Measurements from ENCODE around the gene FGFR3.
A peak's percentile ranks its signal among the peaks of the same experiment; 100 is the strongest.

FGFR3 gene

GRCh38 chr4:1803523-1804423 lies 10.7 kb downstream of the FGFR3 start:
- DNase-seq = no peak

DNA sequence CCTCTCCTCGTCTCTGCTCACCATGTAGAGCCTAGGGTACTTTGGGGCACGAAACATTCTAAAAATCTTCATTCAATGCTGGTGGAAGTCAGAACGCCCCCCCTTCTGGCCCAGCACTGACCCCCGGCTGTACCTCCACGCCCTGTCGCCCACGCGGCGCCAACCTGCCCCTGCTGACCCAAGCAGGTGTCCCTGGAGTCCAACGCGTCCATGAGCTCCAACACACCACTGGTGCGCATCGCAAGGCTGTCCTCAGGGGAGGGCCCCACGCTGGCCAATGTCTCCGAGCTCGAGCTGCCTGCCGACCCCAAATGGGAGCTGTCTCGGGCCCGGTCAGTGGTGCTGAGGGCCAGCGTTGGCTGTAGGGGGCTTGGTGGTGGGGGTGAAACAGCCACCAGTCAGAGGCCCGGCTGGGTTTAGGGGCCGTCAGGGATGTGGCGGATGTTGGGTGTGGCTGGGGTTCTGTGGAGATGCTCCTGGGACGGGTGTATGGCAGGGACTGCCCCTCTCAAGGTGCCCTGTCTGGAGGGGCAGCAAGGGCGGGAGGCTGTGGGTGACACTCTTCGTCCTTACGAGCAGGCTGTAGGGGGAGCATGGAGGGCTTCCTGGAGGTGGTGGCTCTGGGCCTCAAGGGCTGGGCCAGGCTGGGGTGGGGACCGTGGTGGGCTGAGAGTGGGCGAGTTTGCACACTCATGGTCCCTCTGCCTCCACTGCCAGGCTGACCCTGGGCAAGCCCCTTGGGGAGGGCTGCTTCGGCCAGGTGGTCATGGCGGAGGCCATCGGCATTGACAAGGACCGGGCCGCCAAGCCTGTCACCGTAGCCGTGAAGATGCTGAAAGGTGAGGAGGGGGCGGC lies 11.8 kb downstream of the FGFR3 start:
- no peak for DNase-seq

DNA sequence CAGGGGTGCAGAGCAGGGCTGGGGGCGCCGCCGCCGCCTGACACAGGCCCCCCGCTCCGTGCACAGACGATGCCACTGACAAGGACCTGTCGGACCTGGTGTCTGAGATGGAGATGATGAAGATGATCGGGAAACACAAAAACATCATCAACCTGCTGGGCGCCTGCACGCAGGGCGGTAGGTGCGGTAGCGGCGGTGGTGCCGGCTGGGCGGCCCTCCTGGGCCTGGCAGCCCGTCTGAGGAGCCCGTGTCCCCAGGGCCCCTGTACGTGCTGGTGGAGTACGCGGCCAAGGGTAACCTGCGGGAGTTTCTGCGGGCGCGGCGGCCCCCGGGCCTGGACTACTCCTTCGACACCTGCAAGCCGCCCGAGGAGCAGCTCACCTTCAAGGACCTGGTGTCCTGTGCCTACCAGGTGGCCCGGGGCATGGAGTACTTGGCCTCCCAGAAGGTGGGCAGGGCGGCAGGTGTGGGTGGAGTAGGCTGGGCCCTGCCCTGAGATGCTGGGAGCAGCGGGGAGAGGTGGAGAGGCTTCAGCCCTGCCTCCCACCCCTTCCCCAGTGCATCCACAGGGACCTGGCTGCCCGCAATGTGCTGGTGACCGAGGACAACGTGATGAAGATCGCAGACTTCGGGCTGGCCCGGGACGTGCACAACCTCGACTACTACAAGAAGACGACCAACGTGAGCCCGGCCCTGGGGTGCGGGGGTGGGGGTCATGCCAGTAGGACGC lies 12.6 kb downstream of the FGFR3 start:
- DNase-seq = no peak

DNA sequence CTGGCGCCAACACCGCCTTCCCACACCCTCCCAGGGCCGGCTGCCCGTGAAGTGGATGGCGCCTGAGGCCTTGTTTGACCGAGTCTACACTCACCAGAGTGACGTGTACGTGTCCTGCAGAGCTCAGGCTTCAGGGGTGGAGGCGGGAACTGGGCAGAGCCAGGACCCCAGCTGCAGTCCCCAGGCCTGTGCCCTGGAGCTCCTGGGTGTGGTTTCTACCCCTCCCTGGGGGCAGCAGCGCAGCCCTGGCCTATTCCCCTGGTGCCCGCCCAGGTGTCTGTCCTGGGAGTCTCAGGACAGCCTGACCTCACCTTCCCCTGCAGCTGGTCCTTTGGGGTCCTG lies 13.1 kb downstream of the FGFR3 start:
- DNase-seq = no peak

DNA sequence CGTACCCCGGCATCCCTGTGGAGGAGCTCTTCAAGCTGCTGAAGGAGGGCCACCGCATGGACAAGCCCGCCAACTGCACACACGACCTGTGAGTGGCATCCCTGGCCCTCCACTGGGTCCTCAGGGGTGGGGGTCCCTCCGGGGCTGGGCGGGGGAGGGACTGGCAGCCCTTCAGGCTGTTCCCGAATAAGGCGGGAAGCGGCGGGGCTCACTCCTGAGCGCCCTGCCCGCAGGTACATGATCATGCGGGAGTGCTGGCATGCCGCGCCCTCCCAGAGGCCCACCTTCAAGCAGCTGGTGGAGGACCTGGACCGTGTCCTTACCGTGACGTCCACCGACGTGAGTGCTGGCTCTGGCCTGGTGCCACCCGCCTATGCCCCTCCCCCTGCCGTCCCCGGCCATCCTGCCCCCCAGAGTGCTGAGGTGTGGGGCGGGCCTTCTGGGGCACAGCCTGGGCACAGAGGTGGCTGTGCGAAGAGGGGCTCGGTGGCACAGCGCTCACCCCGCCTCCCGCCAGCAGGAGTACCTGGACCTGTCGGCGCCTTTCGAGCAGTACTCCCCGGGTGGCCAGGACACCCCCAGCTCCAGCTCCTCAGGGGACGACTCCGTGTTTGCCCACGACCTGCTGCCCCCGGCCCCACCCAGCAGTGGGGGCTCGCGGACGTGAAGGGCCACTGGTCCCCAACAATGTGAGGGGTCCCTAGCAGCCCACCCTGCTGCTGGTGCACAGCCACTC lies 13.7 kb downstream of the FGFR3 start:
- DNase-seq = no peak

DNA sequence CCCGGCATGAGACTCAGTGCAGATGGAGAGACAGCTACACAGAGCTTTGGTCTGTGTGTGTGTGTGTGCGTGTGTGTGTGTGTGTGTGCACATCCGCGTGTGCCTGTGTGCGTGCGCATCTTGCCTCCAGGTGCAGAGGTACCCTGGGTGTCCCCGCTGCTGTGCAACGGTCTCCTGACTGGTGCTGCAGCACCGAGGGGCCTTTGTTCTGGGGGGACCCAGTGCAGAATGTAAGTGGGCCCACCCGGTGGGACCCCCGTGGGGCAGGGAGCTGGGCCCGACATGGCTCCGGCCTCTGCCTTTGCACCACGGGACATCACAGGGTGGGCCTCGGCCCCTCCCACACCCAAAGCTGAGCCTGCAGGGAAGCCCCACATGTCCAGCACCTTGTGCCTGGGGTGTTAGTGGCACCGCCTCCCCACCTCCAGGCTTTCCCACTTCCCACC lies 14.3 kb downstream of the FGFR3 start:
- DNase-seq = no peak

GRCh38 chr4:1808396-1808795 lies 15.3 kb downstream of the FGFR3 start:
- no peak for DNase-seq

DNA sequence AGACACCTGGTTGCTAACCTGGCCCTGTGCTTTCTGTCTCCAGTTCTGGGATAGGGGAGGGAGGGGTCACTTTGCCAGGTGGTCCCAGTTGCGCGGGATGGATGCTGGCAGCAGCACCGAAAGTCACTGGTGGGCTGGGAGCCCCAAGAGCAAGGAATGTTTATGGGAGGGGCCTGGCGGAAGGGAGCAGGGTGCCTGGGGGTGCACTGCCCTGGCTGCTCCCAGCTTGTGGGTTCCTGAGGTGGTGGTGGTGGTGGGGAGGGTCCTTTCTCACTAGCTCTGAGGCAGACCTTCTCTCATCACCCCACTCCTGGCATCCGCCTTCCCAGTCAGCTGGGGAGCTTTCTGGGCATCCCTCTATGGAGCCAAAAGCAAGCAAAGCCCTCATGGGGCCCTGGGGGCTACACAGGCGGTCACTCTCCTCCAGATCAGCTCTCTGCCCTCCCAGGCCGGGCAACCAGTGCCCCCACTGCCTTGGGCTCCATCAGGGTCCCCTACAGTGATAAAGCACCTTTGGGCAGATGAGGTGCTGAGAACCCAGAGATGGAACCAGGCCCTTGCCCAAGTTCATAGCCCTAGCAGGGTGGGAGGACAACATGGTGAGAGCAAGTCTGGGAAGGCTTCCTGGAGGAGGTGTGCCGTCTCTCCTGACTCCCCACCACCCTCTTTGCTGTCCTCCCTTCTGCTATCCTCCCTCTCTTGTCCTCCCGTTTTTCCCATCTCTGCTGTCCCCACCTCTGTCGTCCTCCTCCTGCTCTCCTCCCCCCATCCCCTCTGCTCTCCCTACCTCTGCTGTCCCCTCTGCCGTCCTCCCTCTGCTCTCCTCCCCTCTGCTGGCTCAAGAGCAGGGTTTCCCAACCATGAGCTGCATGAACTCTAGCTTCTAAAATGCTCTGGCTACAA lies 16.0 kb downstream of the FGFR3 start:
- no peak for DNase-seq

DNA sequence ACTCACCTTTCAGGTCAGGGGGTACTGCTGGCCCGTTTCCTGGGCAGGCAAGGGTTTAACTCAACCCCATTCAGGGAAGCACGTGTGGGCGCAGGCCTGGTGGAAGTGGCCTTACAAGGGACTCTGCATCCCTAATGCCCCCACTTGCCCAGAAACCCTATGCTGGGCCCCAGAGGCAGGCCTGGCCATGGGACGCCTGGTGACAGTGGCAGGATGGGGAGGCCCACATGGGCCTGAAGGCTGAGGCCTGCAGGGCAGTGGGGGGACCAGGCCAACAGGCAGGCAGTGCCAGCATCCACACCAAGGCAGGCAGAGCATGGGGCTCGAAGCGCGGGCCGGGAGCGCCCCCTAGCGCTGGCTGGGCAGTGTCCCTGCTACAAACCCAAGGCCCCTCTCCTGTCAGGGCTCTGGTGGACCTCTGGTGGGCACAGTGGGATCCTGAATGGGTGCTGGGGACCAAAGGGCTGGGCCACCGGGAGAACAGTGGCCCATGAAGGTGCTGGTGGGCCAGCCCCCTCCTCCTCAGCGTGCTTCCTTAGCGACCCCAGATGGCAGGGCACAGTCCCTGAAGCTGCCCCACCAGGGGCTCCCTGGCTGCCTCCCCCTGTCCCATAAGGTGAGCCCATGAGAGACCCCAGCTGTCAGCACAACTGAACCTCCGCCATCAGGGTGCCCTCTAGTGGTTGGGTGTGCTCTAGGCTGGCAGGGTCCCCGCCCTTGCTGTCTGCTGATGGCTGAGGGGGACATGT lies 16.8 kb downstream of the FGFR3 start:
- peak; percentile 50 to 57 for DNase-seq

DNA sequence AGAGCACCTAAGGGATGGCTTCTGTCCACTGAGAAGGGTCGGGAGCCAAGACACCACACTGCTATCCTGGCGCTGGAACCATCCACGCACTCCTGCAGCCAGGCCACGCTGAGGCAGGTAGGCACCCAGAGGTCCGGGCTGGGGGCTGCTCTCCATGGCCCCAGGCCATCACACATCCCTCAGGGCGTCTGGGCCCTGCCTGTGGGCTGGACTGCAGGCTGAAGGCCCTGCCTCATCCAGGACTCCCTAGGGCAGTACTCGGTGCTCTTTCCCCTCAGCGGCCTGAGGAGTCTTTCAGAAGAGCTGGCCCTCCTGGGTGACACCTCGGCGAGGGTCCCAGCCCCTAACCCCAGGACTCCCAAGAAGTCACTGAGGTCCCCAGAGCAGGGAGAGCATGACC lies 17.7 kb downstream of the FGFR3 start:
- no peak for DNase-seq

- DNase-seq = no peak
Observed at GRCh38 chr4:1812720-1813119, 19.6 kb downstream of the FGFR3 start.

DNA sequence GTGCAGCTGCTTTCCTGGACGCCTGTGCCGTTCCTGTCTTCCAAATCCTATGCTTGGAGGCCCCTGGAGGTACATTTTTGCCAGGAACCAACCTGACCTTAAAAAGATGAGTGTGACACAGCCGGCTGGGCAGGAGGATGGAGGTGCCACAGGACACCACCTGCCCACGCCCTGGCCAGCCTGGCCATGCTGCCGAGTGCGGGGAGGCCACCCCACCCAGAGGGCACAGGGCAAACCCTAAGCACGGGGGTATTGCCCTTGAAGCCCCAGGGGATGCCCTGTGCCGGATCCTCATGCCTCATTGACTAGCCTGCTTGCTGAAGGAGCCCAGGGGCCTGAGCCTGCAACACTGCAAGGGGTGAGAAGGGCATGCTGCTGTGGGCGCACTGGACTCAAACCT lies 20.1 kb downstream of the FGFR3 start:
- DNase-seq = no peak

DNA sequence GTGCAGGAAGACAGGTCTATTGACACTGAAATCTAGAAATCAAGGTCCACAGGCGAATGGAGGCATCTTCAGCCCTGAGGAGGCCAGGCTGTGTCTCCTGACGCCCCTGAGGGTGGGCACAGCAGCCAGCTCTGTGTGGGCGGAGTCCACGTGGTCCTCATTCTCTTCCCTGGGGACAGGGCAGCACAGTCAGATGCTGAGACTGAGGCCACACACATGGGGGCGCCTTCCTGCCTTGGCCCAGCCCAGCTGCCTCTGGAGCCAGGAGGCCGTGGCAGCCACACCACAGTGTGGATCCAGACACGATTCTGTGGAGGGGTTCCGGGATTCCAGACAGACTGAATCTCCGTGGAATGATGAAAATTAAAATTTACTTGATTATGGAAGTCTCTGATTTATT lies 20.8 kb downstream of the FGFR3 start:
- peak; percentile 5 to 8 for DNase-seq

DNA sequence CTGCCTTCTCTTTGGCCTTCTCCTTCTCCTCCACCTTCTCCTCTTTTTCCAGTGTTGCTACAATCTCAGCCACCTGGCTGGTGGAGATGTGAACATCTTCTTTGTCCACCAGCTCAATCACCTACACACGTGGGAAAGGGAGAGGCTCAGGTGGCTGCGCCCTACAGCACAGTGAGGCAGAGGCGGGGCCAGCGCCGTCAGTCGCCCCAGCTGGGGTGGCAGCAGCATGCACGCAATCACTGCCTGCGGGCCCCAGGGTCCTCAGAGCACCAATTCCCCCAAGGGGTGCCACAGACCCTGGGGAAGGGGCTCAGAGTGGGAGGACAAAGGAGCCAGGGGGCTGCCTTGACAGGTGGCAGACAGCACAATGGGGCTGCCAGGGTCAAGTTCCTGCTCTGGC lies 21.4 kb downstream of the FGFR3 start:
- DNase-seq = no peak

GRCh38 chr4:1815096-1815996 lies 22.3 kb downstream of the FGFR3 start:
- DNase-seq = no peak

- no peak for DNase-seq
Observed at GRCh38 chr4:1815997-1816860, 23.1 kb downstream of the FGFR3 start.

DNA sequence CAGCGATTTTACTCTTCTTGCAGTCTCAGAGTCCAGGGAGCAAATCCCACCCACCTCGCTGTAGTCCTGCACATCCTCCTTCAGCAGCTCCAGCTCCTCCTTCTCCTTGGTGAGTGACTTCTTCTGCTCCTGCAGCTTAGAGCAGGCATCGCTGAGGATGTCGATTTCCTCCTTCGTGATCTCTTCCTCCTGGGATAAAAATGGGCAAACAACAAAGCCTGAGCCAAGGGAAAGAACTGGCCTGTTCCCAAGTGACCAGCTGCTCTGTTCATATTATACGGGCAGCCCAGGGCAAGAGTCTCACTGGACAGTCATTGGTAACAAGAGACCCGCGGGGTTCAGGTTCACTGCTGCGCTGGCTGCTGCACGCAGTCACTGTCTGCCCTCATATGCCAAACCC lies 26.2 kb downstream of the FGFR3 start:
- DNase-seq = no peak

GRCh38 chr4:1819816-1820215 lies 26.7 kb downstream of the FGFR3 start:
- DNase-seq = no peak
